GM21786 (cell line): ENCODE measurements around the gene PLCL1.

Experiments used
- ATAC-seq: cut with Tn5 transposase; IDR thresholded peaks from one replicate; pipeline ENCODE4 v1.9.1; 2021; ENCODE audit not compliant: unreplicated experiment

The PLCL1 gene

GRCh38 chr2:198098918-198099317, 294.5 kb downstream of the PLCL1 start:
- ATAC-seq = no peak

DNA sequence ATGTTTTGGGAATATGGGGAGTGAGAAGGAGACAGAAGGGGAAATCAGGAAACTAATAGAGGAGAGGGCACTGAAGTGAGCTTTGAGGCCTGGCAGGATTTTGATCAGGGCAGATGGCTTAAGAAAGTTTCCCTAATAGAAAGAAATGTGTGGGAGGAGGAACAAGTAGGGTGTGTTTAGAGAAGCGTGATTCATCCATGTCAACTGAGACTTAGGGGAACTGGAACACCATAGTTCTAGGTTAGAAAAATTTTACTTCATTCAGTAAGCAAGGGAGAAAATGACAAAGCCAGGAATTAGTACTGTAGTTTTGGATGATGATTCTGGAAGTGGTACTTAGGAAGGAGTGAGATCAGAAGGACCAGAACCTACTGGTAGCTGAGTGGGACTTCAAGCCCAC, 296.0 kb downstream of the PLCL1 start:
- ATAC-seq = no peak

DNA sequence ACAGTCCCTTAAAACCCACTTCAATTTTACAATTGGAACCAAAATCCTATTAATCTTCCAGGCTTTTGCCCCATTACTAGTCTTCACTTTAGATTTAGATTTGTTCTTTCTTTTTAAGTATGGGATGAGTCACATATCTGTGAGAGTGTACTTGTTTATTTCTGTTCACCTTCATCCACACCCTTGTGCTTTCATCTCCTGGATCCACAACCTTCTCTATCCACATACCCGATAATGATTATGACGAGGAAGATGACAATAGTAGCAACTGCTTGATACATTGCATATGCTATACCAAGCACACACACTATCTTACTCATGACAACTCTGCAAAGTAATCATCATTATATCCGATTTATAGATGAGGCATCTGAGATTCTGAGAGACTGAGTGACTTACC, 297.3 kb downstream of the PLCL1 start:
- no peak for ATAC-seq

GRCh38 chr2:198102120-198102519, 297.7 kb downstream of the PLCL1 start:
- no peak for ATAC-seq

DNA sequence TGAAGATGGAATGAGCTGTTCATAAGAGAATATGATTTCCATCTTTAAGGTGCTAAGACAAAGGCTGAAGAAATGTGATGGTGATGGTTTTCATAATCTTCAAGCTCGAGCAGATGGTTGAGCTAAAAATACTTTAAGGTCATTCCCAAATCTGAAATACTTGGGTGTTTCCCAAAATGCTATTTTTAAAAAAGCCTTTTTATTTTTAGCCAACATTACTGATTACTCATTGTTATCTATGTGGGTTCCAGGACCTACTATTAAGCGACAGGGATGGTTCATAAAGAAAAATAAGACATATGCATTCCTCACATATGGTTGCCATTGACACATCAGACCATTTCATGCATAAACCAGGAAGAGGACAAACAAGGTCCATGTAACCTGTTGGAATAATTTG, 298.5 kb downstream of the PLCL1 start:
- ATAC-seq = no peak

GRCh38 chr2:198106621-198107385, 302.4 kb downstream of the PLCL1 start:
- no peak for ATAC-seq

- ATAC-seq = no peak
Observed at GRCh38 chr2:198113316-198113715, 308.9 kb downstream of the PLCL1 start.

- no peak for ATAC-seq
Observed at GRCh38 chr2:198114064-198114463, 309.7 kb downstream of the PLCL1 start.

DNA sequence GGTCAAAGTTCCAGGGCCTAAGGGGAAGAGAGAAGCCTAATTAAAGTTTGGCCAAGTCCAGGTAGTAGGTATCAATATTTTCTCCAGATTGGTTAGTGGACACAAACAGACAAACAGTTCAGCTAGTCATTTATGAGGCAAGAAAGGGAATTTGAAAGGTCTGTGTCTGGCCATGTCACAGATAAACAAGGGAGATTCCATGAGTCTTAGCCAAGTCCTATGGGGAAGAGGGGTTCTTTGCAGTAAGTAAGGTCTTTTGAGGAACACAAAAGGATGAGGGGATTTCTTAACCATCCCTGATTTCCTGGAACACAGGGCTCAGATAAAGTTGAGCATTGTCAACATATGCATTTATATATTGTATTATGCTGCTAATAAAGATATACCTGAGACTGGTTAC, 310.8 kb downstream of the PLCL1 start:
- ATAC-seq = no peak

GRCh38 chr2:198116756-198117155, 312.4 kb downstream of the PLCL1 start:
- ATAC-seq = no peak

DNA sequence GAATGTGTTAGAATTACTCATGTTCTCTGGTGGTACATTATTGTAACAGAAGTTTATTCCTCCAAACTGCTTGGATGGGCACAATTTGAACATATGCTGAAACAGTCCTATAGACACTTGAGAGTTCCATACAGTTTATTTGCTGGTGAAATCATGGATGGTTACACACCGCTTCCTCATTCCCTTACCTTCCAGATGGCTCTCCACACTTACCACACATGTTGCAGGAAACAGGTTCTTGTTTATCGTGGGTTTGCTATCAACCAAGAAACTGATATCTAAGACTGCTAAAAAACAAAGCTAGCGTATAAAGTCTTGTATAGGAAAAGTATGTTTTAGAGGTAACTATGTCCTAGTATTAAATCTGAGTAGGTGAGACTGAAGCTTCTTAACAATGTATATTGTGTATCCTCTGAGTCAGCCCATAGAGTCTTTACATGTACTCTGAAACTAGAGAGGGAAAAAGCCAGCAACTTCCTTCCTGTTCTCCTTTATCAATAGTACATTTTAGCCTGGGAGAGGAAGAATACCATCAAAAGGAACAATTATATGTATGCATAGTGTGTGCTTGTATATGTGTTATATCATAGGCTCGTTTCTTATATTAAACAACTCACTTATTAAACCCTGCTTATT, 313.1 kb downstream of the PLCL1 start:
- ATAC-seq = no peak

- peak; percentile 76 for ATAC-seq
Observed at GRCh38 chr2:198127627-198128026, 323.2 kb downstream of the PLCL1 start.

GRCh38 chr2:198129609-198130008, 325.2 kb downstream of the PLCL1 start:
- ATAC-seq = no peak

GRCh38 chr2:198134293-198134955, 330.0 kb downstream of the PLCL1 start:
- no peak for ATAC-seq

GRCh38 chr2:198135481-198135934, 331.1 kb downstream of the PLCL1 start:
- ATAC-seq = no peak

- no peak for ATAC-seq
Observed at GRCh38 chr2:198136142-198136541, 331.7 kb downstream of the PLCL1 start.

- no peak for ATAC-seq
Observed at GRCh38 chr2:198137733-198138132, 333.3 kb downstream of the PLCL1 start.

DNA sequence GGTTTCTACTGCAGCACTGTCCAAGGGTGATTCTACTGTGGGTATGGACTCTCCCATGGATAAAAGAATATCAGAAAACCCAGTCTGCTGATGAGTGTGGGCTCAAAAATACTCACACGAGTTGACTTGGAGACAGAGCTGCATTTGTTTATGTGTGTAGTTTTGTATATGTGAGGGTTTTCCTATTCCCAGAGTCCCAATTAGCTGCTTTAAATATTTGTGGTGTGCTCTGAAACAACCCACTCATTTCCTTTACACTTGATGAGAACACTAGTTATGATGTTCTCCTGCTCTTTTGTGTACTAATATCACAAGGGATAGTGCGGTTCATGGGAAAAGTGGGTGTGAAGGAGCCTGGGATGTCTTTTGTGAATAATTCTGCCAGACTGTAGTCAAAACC, 337.3 kb downstream of the PLCL1 start:
- ATAC-seq = no peak

DNA sequence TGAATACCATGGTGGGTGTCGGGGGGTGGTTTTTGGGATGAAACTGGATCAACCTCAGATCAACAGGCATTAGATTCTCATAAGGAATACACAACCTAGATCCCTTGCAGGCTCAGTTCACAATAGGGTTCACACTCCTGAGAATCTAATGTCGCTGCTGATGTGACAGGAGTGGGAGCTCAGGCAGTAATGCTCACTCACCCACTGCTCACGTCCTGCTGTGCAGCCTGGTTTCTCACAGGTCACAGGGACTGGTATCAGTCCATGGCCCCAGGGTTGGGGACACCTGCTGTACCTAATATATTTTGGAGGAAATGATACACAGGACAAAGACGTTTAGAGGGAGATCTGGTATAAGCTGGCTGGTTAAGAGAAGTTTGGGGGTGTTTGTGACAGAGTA, 338.8 kb downstream of the PLCL1 start:
- no peak for ATAC-seq

DNA sequence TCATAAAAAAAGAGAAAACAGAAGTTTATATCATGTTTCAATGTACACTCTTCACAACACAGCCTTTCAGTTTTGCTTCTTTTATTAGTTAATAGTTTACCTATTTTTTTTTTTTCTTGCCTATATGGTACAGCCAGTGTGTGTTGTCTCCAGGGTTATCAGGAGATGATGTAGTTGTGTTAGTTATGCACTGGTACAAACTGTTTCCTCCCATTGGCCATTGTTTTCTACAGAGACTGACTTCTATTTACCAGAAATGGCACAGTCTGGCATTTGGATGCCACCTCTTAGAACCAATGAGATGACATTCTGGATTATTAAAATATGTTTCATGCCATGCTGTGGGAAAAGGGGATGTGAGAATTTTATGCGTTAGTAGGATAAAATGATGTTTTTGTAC, 339.4 kb downstream of the PLCL1 start:
- ATAC-seq = no peak

- no peak for ATAC-seq
Observed at GRCh38 chr2:198144660-198145059, 340.3 kb downstream of the PLCL1 start.

GRCh38 chr2:198146346-198146940, 342.1 kb downstream of the PLCL1 start:
- ATAC-seq = no peak
